ENCODE data around the gene R3HDM1.
"Not testable (repeated sequence)": the region's sequence is repeated elsewhere in the genome, so short reads cannot be mapped to it uniquely, and the experiment has no call there.

The R3HDM1 gene

DNA sequence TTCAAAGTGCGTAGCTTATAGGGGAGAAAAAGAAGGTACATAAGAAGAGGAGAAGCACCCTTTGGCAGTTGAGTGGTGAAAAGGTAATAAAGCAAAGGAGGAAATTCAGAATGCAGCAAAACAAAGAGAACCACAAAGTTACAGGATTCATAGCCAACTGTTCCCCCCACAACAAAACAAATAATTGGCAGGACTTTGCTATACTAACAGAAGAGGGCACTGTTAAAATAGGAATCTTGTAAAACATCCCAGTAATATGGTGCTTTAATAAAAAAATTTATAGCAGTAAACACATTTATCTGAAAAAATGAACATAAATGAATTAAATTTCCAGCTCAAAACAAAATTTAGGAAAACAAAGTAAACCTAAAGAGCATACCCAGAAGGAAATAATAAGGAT is 42.3 kb downstream of the R3HDM1 start:
- DNase-seq: no peak

DNA sequence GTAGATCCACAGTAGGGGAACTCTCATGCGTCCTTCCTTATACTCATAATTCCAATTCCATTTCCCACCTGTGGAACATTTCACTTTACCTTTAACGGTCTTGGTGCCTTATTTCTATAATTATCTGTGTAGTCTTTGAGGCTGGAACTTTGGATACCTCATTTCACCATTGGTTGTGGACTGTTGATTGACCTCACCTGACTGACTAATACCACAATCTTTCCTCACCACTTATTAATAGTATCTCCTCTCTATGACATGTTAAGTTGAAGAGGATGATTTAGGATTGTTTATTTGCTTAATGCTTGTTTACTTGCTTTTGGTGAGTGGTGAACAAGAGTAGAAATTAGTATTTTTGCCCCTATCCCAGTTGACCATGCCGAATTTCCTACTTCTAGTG is 50.0 kb downstream of the R3HDM1 start:
- no peak for DNase-seq

DNA sequence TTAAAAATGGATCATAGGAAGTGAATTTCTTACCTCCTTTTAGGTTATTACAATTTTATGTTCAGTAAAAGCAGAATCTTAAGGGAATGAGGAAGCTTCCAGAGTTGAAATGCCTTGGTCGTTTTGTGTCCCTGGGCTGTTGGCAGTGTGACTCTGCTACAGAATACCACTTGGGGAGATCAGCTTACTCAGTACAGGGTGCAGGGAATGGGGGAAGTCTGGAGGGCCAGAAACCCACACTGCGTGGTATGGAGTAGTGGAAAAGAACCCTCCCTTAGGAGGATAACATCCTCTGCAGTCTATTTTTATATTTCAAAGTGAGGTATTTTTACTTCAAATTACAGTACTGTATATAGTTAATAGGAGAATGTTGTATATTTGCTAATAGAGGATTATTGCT is 51.1 kb downstream of the R3HDM1 start:
- DNase-seq: no peak

DNA sequence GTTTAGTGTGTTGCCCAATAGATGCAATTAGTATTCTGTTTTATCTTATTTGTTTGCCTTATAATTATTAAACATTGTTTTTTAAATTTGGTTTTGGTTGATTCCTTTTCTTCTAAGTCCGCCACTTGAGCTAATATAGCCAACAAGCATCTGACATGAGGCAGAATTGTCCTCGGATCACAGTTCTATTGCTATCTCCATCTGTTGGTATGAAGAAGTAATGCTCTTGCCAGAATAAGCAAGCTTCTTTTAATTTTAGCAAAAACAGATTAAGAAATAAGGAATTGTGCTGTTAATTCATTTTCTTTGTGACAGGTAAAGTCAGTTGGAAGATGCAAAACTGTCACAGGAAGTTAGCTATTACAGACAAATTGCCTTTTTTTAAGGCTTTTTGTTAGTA is 54.3 kb downstream of the R3HDM1 start:
- no peak for DNase-seq

DNA sequence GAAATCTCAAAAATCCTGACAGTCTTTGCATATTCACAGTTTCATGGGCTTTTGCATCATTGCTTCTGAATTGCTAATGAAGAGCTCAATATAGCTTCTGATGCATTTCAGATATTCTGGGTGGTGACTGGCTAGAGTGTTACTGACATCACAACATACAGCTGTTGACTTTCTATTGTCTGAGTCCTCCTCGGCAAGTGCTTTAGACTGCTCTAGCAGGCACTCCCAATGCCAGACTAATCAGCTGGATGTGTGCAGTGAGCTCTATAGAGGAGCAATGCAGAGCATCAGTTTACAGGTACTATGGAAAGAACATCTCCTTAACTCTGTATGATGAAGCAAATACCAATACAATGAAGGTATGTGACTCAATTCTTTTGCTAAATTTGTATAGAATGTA is 54.9 kb downstream of the R3HDM1 start:
- DNase-seq: peak; percentile 2

DNA sequence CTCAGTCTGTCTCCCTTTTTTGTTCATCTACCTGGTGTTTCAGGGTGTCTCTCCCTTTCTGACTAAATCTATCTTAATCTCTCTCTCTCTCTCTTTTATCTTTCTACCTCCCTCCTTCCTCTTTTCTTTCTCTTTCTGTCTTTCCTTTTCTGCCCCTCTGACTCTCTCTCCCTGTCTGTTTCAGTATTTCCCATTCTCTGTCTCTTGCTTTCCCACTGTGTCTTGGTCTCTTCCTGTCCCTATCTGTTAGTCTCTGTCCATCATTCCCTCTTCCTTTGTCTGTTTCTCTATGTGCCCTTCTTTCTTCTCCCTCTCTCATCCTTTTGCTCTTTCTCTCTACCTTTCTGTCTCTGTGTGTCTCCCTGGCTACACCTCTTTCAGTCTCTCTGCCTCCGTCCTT is 56.7 kb downstream of the R3HDM1 start:
- no peak for DNase-seq

DNA sequence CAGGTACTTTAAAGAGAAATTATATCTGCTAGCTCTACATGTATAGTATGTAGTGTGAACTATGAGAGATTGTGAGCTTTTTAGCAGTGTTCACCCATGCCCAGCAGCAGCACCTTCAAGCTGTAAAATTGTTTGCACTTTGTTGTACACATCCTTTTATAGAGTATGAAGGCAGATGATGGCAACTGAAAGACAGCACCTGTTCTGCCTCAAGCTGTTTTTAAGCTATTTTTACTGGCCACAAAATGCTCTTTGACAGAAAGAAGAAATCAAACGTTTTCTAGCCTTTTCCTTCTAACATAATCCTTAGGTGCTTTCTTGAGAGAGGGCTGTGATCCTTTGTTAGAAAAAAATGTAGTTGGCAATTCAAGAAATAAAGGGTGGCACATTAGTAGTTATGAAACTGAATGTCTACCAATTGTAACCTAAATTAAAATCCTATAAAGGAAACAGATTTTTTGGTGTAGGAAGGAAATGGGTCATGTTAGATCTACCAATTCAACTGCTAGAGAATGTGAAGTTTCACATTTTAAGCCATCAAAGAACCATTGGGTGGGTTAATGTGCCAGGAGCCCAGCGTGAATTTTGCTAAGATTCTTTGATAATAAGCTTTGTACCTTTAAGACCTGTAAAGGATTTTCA is 59.5 kb downstream of the R3HDM1 start:
- no peak for DNase-seq

DNA sequence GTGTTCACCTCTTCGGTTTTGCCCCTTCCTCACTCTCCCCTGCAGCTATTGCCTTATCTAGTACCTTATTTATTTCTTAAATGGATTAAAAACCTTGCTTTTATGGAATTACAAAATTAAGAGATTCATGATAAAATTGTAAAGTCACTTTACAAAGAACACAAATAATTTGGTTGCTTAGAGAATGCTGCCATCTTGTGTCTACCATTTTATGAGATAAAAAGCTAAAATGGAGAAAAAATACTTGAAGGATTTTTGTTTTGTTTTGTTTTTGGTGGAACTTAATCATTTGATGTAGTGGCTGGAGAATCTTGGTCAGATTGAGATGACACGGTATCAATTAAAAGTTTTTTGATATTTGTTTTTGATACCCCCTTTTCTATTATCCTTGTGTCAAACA is 69.6 kb downstream of the R3HDM1 start:
- no peak for DNase-seq

DNA sequence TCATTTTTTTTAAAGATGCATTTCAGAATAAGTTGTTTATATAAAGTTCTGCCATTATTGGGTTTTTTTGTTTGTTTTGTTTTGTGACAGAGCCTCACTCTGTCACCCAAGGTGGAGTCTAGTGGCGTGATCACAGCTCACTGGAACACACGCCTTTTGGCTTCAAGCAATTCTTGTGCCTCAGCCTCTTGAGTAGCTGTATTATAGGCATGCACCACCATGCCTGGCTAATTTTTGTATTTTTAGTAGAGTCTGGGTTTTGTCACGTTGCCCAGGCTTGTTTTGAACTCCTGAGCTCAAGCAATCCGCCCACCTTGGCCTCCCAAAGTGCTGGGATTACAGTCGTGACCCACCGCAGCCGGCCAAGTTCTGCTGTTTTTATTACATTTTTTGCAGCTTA is 72.3 kb downstream of the R3HDM1 start:
- DNase-seq: no peak

DNA sequence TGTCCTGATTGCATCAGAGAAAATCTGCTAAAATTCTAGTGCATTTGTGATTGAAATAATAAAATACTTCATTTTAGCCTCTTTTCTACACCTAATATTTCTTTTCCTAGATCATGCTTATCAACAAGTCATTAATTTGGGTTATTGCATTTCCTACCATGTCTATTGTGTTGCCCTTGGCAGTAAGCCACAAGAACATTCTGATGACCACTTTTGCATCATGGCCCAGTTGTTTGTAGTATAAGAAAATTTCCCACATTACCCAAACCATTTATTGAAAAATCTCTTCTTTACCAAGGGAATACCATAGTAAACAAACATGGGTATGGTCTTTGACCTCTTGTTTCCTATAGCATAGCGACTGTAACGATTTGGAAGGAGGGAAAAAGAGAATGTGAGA is 76.3 kb downstream of the R3HDM1 start:
- DNase-seq: no peak

DNA sequence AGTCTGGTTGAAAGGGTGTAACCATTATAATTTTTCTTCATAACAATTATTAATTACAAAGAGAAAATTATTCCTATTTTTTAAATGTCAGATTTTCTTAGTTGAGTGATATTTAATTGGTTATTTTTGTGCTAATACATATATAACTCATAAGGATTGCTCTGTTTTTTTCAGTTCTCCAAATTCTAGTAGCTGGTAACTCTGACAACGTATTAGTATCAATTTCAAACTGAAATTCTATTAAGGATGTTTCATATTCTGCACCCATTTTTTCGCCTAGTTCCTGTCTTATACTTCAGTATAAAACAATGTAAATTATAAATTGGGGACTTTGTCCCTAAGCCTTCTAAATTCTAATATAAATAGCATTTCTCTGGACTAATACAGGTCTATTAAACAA is 81.0 kb downstream of the R3HDM1 start:
- DNase-seq: no peak

DNA sequence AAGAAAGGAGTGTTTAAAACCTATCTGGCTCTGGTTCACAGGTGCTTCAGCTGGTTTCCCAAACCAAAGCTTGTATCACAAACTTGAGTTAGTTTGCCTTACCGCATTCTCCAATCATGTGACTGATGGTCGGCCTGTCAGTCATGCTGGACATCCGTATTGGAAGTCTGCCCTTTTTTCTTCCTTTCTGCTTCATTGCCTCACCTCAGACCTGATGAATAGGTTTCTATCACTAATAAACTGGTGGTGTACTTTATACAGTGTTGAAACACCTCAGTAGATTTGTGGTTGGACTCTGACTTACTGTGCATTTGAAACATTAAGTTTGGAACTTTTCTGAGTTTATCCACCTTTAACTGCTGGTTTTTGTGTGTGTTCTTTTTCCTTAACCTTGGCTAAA is 84.1 kb downstream of the R3HDM1 start:
- no peak for DNase-seq

DNA sequence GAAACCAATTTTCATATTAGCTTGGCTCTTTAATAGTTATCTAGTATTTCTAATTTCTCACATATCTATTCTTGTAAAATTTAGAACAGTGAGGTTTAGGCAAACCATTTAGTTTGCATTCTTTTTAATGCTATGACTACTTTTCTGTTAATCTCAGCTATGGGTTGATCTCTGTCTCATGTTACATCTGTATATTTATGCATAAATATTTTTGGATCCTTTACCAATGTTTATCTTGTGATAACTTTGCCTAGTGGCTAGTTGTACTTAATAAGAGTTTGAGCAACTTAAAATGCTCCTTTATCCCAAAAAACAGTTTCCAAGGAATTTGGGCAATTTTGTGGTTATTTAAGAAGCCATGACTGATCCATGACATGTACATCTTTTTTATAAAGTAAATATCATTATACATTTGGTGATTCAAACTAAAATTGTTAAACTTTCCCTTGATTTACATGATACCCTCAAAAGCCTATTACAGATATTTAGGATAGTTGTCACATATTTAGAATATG is 86.3 kb downstream of the R3HDM1 start:
- no peak for DNase-seq

DNA sequence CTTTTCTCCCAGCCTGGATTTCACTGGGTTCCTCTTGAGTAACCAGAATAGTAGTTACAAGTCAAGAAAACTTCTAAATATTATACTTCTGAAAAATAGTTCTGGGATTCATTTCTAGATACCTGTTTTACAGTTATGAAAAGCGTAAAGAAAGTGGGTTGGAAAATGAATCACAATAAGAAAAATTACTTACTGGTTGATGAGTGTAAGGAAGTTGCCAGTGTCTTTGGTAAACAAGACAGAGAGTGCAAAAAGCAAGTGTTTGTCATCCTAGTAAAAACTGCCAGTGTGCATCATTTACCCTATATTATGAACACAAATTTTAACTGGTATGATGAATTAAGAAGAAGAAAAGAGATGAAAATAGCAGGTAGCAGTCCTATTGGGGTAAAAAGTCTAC is 88.9 kb downstream of the R3HDM1 start:
- DNase-seq: no peak

DNA sequence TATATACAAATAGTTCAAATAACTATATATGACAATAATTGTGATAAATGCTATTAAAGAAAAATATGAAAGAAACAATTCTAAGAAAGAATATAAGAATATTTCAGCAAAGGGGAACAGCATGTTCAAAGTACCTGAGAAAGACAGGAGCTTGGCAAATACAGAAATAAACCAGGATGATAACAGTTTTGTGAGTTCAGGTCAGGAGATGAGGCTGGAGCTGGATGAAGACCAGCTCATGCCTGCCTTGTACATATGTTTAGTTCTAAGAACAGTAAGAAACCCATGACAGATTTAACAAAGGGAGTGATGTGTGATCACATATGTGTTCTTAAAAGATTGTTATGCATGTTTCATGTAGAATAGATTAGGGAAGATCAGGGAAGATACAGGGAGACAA is 98.2 kb downstream of the R3HDM1 start:
- DNase-seq: no peak

DNA sequence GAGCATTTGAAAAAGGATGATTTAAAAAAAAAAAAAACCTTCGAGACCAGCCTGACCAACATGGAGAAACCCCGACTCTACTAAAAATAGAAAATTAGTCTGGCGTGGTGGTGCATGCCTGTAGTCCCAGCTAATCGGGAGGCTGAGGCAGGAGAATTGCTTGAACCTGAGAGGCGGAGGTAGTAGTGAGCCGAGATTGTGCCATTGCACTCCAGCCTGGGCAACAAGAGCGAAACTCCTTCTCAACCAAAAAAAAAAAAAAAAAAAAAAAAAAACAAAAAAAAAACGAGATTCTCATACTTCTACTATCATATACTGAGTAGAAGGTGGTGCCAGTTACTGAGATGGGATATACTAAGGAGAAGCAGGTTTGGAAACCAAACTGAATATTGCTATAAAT is 98.8 kb downstream of the R3HDM1 start:
- not testable (repeated sequence) for DNase-seq

DNA sequence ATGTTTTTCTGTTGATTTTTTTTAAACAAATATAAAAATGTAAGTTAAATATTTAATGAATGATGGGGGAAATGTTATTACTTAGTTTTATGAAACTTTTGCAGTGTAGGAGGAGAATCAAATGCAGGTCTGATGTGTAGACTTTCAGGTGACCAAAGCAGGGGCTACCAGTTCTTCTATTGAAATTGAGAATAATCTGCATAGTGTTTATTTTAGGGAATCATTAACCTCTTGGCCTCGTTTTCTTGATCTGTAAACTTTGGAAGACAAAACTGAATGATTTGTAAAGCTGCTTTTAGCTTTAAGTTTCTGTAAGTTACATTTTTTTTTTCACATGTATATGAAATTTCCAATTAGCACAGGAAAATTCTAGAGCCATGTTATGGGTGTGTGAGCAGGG is 99.2 kb downstream of the R3HDM1 start:
- DNase-seq: no peak

DNA sequence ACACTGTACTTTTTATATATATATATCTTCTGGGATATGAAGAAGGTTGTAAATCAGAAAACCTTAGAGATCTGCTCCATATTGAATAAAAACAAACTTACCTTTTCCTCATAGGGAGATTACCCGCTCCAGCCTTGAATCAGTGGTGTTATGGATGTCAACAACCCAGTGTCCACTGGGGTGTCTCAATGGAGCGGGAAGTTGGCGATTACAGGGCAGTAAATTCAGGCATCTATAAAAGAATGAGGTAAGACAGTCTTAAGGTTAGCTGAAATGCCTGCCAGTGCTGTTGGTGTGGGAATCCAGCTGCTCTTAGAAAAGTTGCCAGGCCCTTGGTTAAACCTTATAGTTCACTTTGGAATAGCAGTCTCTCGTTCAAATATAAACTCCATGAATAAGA is 102.3 kb downstream of the R3HDM1 start:
- no peak for DNase-seq

DNA sequence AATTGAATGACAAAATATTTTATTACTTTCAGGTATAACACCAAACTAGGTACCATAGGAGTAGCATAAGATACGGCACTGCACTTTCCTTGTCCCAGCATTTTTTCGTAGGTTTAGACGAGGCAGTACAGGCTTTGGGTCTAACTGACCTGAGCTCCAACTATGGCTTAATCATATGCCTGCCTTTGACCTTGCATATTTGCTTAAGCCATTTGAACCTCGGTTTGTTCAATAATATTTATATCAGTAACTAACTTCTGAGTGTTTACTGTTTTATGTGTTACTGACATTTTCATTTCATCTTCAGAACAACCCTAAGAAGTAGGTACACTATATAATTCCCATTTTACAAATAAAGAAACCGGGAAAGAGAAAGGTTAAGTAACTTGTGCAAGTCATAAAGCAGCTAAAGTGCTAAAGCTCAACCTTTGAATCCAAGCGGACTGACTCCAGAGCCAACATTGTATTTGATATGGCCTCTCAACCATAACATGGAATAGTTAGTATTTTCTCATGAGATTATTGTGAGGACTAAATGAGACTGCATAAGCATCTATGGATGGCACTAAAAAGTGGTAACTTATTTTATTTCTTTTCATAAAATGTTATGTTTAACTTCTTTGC is 104.0 kb downstream of the R3HDM1 start:
- no peak for DNase-seq

DNA sequence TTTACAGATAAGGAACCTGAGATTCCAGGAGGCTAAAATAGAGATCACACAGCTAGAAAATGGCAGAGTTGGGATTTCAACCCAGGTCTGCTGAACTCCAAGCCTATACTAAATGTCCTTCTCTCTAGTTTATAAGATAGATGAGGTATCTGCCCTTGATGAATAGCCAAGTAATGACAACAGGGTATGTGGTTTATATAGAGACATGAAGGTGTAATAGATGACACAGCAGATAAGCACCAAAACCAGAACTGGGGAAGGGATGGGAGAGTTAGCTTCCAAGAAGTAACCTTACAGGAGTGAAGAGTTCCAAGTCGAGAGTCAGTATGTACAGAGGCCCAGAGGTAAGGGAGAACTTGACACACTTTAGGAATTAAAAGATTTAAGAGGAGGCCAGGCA is 105.7 kb downstream of the R3HDM1 start:
- no peak for DNase-seq

DNA sequence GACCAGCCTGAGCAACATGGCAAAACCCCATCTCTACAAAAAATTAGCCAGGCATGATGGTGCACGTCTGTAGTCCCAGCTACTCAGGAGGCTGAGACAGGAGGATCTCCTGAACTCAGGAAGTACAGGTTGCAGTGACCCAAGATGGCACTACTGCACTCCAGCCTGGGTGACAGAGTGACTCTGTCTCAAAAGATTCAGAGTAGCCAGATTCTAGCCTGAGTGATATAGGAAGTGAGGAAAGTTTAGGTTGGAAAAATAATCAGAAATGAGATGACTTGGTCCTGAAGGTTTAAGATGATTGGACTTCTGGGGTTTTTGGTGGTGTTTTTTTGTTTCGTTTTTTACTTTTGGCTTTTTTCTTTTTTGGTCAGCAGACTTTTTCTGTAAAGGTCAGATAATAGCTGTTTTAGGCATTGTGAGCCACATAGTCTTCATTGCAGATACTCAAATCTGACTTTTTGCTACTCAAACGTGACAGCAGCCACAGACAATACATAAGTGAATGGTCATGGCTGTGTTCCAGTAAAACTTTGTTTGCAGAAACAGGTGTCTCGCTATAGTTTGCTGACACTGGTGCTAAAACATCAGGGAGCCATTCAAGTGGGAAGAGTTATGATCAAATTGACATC is 106.3 kb downstream of the R3HDM1 start:
- DNase-seq: no peak

DNA sequence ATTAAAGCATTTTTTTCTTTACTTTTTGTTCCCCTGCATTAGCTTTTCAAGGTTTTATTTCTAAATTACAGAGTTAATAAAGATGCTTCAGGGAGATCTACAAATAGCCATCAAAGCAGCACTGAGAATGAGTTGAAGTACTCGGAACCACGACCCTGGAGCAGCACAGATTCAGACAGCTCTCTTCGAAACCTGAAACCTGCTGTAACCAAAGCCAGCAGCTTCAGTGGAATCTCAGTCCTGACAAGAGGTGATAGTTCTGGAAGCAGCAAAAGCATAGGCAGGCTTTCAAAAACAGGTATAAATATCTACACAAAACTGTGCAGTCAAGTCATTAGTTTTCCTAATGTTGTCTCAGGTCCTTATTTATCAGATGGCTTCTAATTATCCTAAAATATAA is 107.5 kb downstream of the R3HDM1 start:
- no peak for DNase-seq

DNA sequence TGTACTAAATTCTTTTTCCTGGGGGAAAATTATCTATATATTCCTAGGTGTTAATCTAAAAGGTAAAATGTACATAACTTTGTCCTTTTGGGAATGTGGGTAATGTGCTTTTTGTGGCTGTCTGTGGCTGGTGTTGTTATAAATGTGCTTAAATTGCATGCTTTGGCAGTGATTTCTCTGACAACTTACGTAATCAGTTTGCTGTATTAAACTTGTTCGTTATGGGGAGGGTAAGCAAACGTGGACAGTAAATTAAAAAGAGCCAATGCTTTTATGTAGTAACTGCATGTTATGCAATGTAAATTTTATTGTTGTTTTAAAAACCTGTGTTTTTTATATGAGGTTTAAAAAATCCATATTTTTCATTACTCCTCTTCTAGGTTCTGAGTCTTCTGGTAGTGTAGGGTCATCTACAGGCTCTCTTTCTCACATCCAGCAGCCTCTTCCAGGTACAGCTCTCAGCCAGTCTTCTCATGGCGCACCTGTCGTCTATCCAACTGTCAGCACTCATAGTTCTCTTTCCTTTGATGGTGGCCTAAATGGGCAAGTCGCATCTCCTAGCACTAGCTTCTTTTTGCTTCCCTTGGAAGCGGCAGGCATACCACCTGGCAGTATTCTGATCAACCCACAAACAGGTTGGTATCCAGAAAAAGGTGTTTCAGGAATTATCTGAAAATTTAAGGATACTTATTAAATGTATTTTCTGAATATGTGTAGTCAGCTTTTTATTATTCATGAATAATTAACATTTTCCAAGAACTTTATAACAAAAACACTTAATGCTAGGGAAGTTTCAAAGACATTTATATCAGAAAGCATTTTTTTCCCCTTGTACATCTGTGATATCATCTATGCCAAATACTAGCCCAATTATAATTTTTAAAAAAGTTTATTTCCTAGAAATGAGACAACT is 110.1 kb downstream of the R3HDM1 start:
- no peak for DNase-seq

Measured in NCI-H2029 (cell line).